ENCODE results near the gene ANXA6. TPM values are rescaled to one million over a fixed set of nuclear protein-coding genes. Genes with fewer than 3 reads are reported as not detected.

Gene ANXA6
- total RNA-seq, 2 donors from 2014 or later: 204 to 235 TPM

DNA sequence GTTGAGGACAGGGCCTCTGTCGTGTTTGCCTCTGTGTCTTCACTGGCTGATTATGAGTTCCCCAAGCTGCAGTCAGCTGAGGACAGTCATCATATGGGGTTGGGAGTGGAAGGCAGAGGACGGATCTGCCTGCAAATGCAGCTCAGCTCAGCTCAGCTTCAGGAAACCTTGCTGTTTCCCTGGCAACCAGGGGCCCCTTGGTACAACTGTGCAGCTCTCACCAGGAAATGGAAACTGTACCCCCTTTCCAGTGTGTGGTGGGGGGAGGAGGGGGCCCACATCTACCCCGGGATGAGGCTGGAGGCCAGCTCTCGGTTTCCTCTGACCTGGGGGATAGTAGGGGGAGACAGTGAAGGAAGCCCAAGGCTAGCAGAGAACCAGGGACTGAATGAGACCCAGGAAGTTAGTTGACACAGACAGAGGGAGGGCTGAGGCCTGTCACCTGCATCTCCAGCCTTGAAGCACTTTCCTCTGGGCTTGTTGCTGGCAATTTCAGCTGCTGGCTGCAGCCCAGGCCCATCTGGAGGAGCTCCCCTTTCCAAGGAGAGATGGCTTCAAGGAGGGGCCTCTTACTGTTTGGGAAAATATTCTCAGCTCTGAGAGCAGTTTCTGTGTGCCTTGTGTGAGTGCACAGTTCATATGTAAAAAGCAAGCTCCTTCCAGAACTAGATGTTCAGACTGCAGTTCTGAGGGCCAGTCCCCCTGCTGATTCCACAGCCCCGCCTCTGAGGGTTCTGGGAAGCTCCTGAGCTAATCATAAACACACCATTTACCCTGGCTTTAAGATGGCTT is 6.9 kb downstream of the ANXA6 start:
- H3K9me3 Mint-ChIP-seq: no peaks in the 10 kb centered on the region
- H3K27me3 Mint-ChIP-seq (ENCODE audit: insufficient read depth): no peaks in the 10 kb centered on the region
- H3K36me3 Mint-ChIP-seq (ENCODE audit: low read depth): peaks cover 30% of the 10 kb centered on the region
- H3K9ac ChIP-seq (ENCODE audit: extremely low read depth, low read length, poor library complexity, severe bottlenecking): no peak overlapping the region
- no peak overlapping the region for H3K4me3 Mint-ChIP-seq
- no peak for DNase-seq
- WGBS, 2 experiments (ENCODE audit: insufficient coverage in 1 of 2, insufficient read length in 1 of 2): 66 to 84% methylated on average over 4 to 5 of the region's 5 CpGs
- no peak overlapping the region for H3K4me3 ChIP-seq (ENCODE audit: low read length)
- H3K27ac Mint-ChIP-seq: peak overlapping the region; percentile 62
- H3K4me1 ChIP-seq (ENCODE audit: control insufficient read depth, insufficient read depth, low read length): peaks cover 38% of the 10 kb centered on the region
- no peaks in the 10 kb centered on the region for H3K9me3 ChIP-seq (ENCODE audit: control insufficient read depth, low read length)
- H3K27ac ChIP-seq (ENCODE audit: low read depth, low read length): peak overlapping the region; percentile 86
- no peaks in the 10 kb centered on the region for H3K27me3 ChIP-seq (ENCODE audit: control insufficient read depth, insufficient read depth, low read length, poor library complexity, severe bottlenecking)
- TF ChIP-seq, protein P1, sequence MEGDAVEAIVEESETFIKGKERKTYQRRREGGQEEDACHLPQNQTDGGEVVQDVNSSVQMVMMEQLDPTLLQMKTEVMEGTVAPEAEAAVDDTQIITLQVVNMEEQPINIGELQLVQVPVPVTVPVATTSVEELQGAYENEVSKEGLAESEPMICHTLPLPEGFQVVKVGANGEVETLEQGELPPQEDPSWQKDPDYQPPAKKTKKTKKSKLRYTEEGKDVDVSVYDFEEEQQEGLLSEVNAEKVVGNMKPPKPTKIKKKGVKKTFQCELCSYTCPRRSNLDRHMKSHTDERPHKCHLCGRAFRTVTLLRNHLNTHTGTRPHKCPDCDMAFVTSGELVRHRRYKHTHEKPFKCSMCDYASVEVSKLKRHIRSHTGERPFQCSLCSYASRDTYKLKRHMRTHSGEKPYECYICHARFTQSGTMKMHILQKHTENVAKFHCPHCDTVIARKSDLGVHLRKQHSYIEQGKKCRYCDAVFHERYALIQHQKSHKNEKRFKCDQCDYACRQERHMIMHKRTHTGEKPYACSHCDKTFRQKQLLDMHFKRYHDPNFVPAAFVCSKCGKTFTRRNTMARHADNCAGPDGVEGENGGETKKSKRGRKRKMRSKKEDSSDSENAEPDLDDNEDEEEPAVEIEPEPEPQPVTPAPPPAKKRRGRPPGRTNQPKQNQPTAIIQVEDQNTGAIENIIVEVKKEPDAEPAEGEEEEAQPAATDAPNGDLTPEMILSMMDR (conservative IDR thresholded peaks at IDR 0.05): no peak
- H3K36me3 ChIP-seq (ENCODE audit: control insufficient read depth, insufficient read depth, low read length): peaks cover 78% of the 10 kb centered on the region
- peaks cover 48% of the 10 kb centered on the region for H3K4me1 Mint-ChIP-seq

DNA sequence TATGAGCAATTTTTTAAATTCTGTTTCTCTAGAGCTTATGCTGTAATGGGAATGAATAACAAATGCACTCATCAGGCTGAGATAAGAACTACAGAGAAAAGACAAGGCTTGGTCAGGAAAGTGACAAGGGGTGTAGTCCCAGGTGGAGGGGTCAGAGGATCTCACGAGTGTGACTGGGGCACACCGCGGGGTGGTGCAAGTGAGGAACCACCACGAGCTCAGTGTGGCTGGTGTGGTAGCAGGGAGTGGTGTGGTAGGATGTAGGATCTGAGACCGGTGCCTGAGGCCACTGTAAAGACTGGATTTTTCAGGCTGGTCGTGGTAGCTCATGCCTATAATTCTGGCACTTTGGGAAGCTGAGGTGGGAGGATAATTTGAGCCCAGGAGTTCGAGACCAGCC is 9.0 kb downstream of the ANXA6 start:
- DNase-seq: no peak
- Mint-ChIP-seq H3K9me3 (no peaks in the 10 kb centered on the region), H3K27ac (peak overlapping the region; percentile 55), H3K4me3 (no peak overlapping the region), H3K36me3 (ENCODE audit: low read depth) (peaks cover 39% of the 10 kb centered on the region), H3K27me3 (ENCODE audit: insufficient read depth) (no peaks in the 10 kb centered on the region), H3K4me1 (peaks cover 43% of the 10 kb centered on the region)
- Histone ChIP-seq H3K9me3 (ENCODE audit: control insufficient read depth, low read length) (no peaks in the 10 kb centered on the region), H3K27me3 (ENCODE audit: control insufficient read depth, insufficient read depth, low read length, poor library complexity, severe bottlenecking) (no peaks in the 10 kb centered on the region), H3K27ac (ENCODE audit: low read depth, low read length) (no peak overlapping the region), H3K9ac (ENCODE audit: extremely low read depth, low read length, poor library complexity, severe bottlenecking) (no peak overlapping the region), H3K4me3 (ENCODE audit: low read length) (no peak overlapping the region), H3K36me3 (ENCODE audit: control insufficient read depth, insufficient read depth, low read length) (peaks cover 82% of the 10 kb centered on the region), H3K4me1 (ENCODE audit: control insufficient read depth, insufficient read depth, low read length) (peaks cover 28% of the 10 kb centered on the region)
- TF ChIP-seq, protein P1 (conservative IDR thresholded peaks at IDR 0.05): no peak
- WGBS, 2 experiments (ENCODE audit: insufficient coverage in 1 of 2, insufficient read length in 1 of 2): 72 to 86% methylated on average over 3 to 7 of the region's 7 CpGs

DNA sequence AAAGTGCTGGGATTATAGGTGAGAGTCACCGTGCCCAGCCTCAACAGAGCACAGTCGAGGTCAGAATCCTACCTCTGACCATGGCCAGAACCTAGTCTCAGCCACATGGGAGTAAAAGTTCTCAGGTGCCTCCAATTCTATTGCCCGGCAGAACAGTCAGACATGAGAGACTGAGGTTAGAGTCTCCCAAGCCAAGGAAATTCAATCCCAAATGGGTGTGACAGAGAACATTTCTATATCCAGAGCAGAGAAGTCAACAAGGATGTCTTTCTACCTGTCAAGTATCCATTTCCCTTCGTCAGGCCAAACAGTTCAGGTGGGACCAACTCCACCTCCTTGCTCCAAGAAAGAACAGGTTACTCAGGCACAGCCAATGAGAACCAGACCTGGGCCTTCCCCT is 10.5 kb downstream of the ANXA6 start:
- peaks cover 88% of the 10 kb centered on the region for H3K36me3 ChIP-seq (ENCODE audit: control insufficient read depth, insufficient read depth, low read length)
- H3K9me3 ChIP-seq (ENCODE audit: control insufficient read depth, low read length): no peaks in the 10 kb centered on the region
- no peak overlapping the region for H3K9ac ChIP-seq (ENCODE audit: extremely low read depth, low read length, poor library complexity, severe bottlenecking)
- H3K4me1 Mint-ChIP-seq: peaks cover 37% of the 10 kb centered on the region
- WGBS, 2 experiments (ENCODE audit: insufficient coverage in 1 of 2, insufficient read length in 1 of 2): 90 to 92% methylated on average over 3 to 4 of the region's 4 CpGs
- no peak overlapping the region for H3K27ac Mint-ChIP-seq
- H3K27me3 Mint-ChIP-seq (ENCODE audit: insufficient read depth): no peaks in the 10 kb centered on the region
- DNase-seq: no peak
- H3K4me3 Mint-ChIP-seq: no peak overlapping the region
- H3K9me3 Mint-ChIP-seq: no peaks in the 10 kb centered on the region
- TF ChIP-seq, protein P1 (conservative IDR thresholded peaks at IDR 0.05): no peak
- H3K36me3 Mint-ChIP-seq (ENCODE audit: low read depth): peaks cover 37% of the 10 kb centered on the region
- H3K27me3 ChIP-seq (ENCODE audit: control insufficient read depth, insufficient read depth, low read length, poor library complexity, severe bottlenecking): no peaks in the 10 kb centered on the region
- no peak overlapping the region for H3K4me3 ChIP-seq (ENCODE audit: low read length)
- peaks cover 28% of the 10 kb centered on the region for H3K4me1 ChIP-seq (ENCODE audit: control insufficient read depth, insufficient read depth, low read length)
- H3K27ac ChIP-seq (ENCODE audit: low read depth, low read length): no peak overlapping the region

All from endodermal cell (in vitro differentiated cells).